GM23338 (cell line): Measurements from ENCODE around the gene NWD2. TPM values are rescaled to one million over a fixed set of nuclear protein-coding genes. Genes with fewer than 3 reads are reported as not detected.
"Not testable (repeated sequence)": the region's sequence is repeated elsewhere in the genome, so short reads cannot be mapped to it uniquely, and the experiment has no call there.

Source experiments
- ATAC-seq: fragments of 200-7000 bp; cut with Tn5 transposase; 3 replicates; pipeline ENCODE4 v1.9.1; 2020
- DNase-seq: peaks from one replicate; pipeline ENCODE4 v3.0.0-alpha.2; 2015; ENCODE audit warnings: low spot score
- H2AFZ ChIP-seq: fragments of 200-600 bp; sonication (generic); 2 replicates; pipeline ENCODE4 v1.8.0; 2016; ENCODE audit warnings: antibody characterized with exemption, mild to moderate bottlenecking, moderate library complexity
- H3F3A ChIP-seq: fragments of 200-600 bp; sonication (generic); replicated peaks from 2 replicates; pipeline ENCODE4 v1.8.0; 2017; ENCODE audit warnings: antibody characterized with exemption, mixed run types, low read depth
- H3K27ac ChIP-seq: fragments of 200-600 bp; sonication (generic); 2 replicates; pipeline ENCODE4 v1.6.1; 2016; ENCODE audit warnings: low read depth
- H3K27me3 ChIP-seq: fragments of 200-600 bp; sonication (generic); 2 replicates; pipeline ENCODE4 v1.8.0; 2016; ENCODE audit warnings: mild to moderate bottlenecking, mixed run types, moderate library complexity; ENCODE audit not compliant: insufficient read depth
- H3K36me3 ChIP-seq: fragments of 200-600 bp; sonication (generic); 2 replicates; pipeline ENCODE4 v1.8.0; 2016; ENCODE audit warnings: mild to moderate bottlenecking; ENCODE audit not compliant: insufficient read depth
- H3K4me1 ChIP-seq: fragments of 200-600 bp; sonication (generic); 2 replicates; pipeline ENCODE4 v1.8.0; 2016; ENCODE audit warnings: mild to moderate bottlenecking, moderate library complexity; ENCODE audit not compliant: insufficient read depth
- H3K4me2 ChIP-seq: fragments of 200-600 bp; sonication (generic); 2 replicates; pipeline ENCODE4 v1.7.1; 2017; ENCODE audit warnings: mixed run types
- H3K4me3 ChIP-seq: fragments of 200-600 bp; sonication (generic); 2 replicates; pipeline ENCODE4 v1.6.1; 2016; ENCODE audit warnings: mixed run types
- H3K79me2 ChIP-seq: fragments of 200-600 bp; sonication (generic); replicated peaks from 2 replicates; pipeline ENCODE4 v1.8.0; 2017; ENCODE audit warnings: mild to moderate bottlenecking; ENCODE audit not compliant: insufficient read depth
- H3K9me2 ChIP-seq: fragments of 200-600 bp; sonication (generic); 2 replicates; pipeline ENCODE4 v1.8.0; 2017; ENCODE audit not compliant: insufficient read depth
- H4K20me1 ChIP-seq: fragments of 200-600 bp; sonication (generic); replicated peaks from 2 replicates; pipeline ENCODE4 v1.8.0; 2017; ENCODE audit warnings: mild to moderate bottlenecking; ENCODE audit not compliant: insufficient read depth
- H3K27ac Mint-ChIP-seq: 2 replicates; pipeline ENCODE4 v1.8.0; 2020; ENCODE audit warnings: inconsistent platforms, mild to moderate bottlenecking, moderate library complexity, mixed read lengths
- H3K27me3 Mint-ChIP-seq: 3 replicates; pipeline ENCODE4 v1.8.0; 2022; ENCODE audit warnings: low read depth, mild to moderate bottlenecking, moderate library complexity, mixed read lengths, inconsistent platforms; ENCODE audit not compliant: insufficient read depth, poor library complexity
- H3K36me3 Mint-ChIP-seq: 3 replicates; pipeline ENCODE4 v1.8.0; 2021; ENCODE audit warnings: low read depth, mild to moderate bottlenecking, inconsistent platforms, moderate library complexity, mixed read lengths
- H3K4me1 Mint-ChIP-seq: 3 replicates; pipeline ENCODE4 v1.8.0; 2020; ENCODE audit warnings: mild to moderate bottlenecking, inconsistent platforms, mixed read lengths
- H3K4me3 Mint-ChIP-seq: 3 replicates; pipeline ENCODE4 v1.8.0; 2021; ENCODE audit warnings: moderate library complexity, mild to moderate bottlenecking, inconsistent platforms, mixed read lengths
- H3K9me3 Mint-ChIP-seq: 3 replicates; pipeline ENCODE4 v1.8.0; 2020; ENCODE audit warnings: moderate library complexity, mild to moderate bottlenecking, inconsistent platforms, mixed read lengths
- CREB1 ChIP-seq: fragments of 250-450 bp; sonication (Bioruptor Pico); IDR thresholded peaks from 2 replicates; pipeline ENCODE4 v1.5.0; 2020; ENCODE audit warnings: low read depth, mild to moderate bottlenecking, moderate library complexity
- EZH2phosphoT487 ChIP-seq: fragments of 200-600 bp; sonication (generic); IDR thresholded peaks from one replicate; pipeline ENCODE4 v1.8.1; 2018; ENCODE audit warnings: antibody characterized with exemption; ENCODE audit not compliant: unreplicated experiment
- JUNB ChIP-seq: IDR thresholded peaks from one replicate; pipeline ENCODE4 v1.6.1; 2016; ENCODE audit warnings: antibody characterized with exemption; ENCODE audit not compliant: unreplicated experiment
- NANOG ChIP-seq: IDR thresholded peaks from 2 replicates; pipeline ENCODE4 v1.6.1; 2016; ENCODE audit warnings: antibody characterized with exemption, borderline replicate concordance
- POLR2AphosphoS5 ChIP-seq: IDR thresholded peaks from 2 replicates; pipeline ENCODE4 v1.6.1; 2016; ENCODE audit warnings: antibody characterized with exemption, low read depth
- STAT1 ChIP-seq: IDR thresholded peaks from one replicate; pipeline ENCODE4 v1.6.1; 2016; ENCODE audit warnings: antibody characterized with exemption; ENCODE audit not compliant: unreplicated experiment
- ZNF114 ChIP-seq: fragments of 250-450 bp; sonication (Bioruptor Pico); IDR thresholded peaks from 2 replicates; pipeline ENCODE4 v1.5.0; 2020; ENCODE audit warnings: mild to moderate bottlenecking, moderate library complexity
- polyA plus RNA-seq: library from polyadenylated mRNA; unstranded; fragments of >200 nt; fragmentation: Nextera tagmentation; extraction: Ambion mirVana; gene quantifications from 2 replicates; pipeline ENCODE4 v1.2.1, GENCODE V29; 2016
- total RNA-seq: library from RNA; depleted of rRNA; stranded (reverse); fragments of >200 nt; shearing (Covaris generic); gene quantifications from 2 replicates; pipeline ENCODE4 v1.2.3, GENCODE V29; 2014
- TF ChIP-seq, protein P1 (sequence below), 2 experiments: fragments of 200-600 bp in 1 of 2; sonication (generic) in 1 of 2; conservative IDR thresholded peaks; 2 replicates each; pipeline versions ENCODE4 v1.5.1 to v1.6.1; 2016 to 2017; ENCODE audit warnings: antibody characterized with exemption in 2 of 2, low read depth in 2 of 2, mild to moderate bottlenecking in 2 of 2, moderate library complexity in 1 of 2
- TF ChIP-seq, protein P2 (sequence below): IDR thresholded peaks from 2 replicates; pipeline ENCODE4 v1.6.1; 2016; ENCODE audit warnings: antibody characterized with exemption
- TF ChIP-seq, protein P3 (sequence below): IDR thresholded peaks from one replicate; pipeline ENCODE4 v1.6.1; 2018; ENCODE audit warnings: antibody characterized with exemption; ENCODE audit not compliant: unreplicated experiment

NWD2 gene
- total and polyA plus RNA-seq, 2 experiments from 2014 or later: 0.07 TPM; not detected in 1

DNA sequence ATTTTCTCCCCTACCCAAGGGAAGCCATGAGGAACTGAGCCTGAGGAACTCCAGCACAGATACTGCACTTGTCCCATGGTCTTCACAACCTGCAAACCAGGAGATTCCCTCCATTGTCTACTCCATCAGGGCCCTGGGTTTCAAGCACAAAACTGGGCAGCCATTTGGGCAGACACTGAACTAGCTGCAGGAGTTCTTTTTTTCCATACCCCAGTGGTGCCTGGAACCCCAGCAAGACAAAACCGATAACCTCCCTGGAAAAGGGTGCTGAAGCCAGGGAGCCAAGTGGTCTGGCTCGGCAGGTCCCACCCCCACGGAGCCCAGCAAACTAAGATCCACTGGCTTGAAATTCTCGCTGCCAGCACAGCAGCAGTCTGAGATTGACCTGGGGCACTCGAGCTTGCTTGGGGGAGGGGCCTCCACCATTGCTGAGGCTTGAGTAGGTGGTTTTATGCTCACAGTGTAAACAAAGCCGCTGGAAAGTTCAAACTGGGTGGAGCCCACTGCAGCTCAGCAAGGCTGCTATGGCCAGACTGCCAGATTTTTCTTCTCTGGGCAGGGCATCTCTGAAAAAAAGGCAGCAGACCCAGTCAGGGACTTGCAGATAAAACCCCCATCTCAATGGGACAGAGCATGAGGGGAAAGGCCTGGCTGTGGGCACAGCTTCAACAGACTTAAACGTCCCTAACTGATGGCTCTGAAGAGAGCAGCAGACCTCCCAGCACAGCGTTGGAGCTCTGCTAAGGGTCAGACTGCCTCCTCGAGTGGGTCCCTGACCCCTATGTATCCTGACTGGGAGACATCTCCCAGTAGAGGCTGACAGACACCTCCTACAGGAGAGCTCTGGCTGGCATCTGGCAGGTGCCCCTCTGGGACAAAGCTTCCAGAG is 163.6 kb downstream of the NWD2 start:
- peak; percentile 20 for DNase-seq

DNA sequence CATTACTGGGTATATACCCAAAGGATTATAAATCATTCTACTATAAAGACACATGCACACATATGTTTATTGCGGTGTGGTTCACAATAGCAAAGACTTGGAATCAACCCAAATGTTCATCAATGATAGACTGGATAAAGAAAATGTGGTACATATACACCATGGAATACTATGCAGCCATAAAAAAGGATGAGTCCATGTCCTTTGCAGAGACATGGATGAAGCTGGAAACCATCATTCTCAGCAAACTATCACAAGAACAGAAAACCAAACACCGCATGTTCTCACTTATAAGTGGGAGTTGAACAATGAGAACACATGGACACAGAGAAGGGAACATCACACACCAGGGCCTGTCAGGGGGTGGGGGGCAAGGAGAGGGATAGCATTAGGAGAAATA is 169.1 kb downstream of the NWD2 start:
- not testable (repeated sequence) for H3K4me2 ChIP-seq, H3K4me1 ChIP-seq, H3K4me1 Mint-ChIP-seq, DNase-seq, H3K27ac ChIP-seq, H3K27me3 Mint-ChIP-seq, H3K9me2 ChIP-seq, H3K36me3 ChIP-seq, H3K79me2 ChIP-seq, H3F3A ChIP-seq, H3K27me3 ChIP-seq, H3K9me3 Mint-ChIP-seq, H4K20me1 ChIP-seq, H2AFZ ChIP-seq, H3K27ac Mint-ChIP-seq, ATAC-seq, H3K36me3 Mint-ChIP-seq, H3K4me3 ChIP-seq, H3K4me3 Mint-ChIP-seq

More for the DNA sequence above, 163.6 kb downstream of the NWD2 start:
- not testable (repeated sequence) for H3K27ac ChIP-seq, H3K27me3 ChIP-seq, ATAC-seq, H3K4me2 ChIP-seq, H3K27me3 Mint-ChIP-seq, H3K36me3 ChIP-seq, H4K20me1 ChIP-seq, H3K36me3 Mint-ChIP-seq, H3K9me2 ChIP-seq, H3K9me3 Mint-ChIP-seq, H3K4me1 Mint-ChIP-seq, H3K27ac Mint-ChIP-seq, H3F3A ChIP-seq, H3K79me2 ChIP-seq, H3K4me1 ChIP-seq, H2AFZ ChIP-seq, H3K4me3 ChIP-seq, H3K4me3 Mint-ChIP-seq

DNA sequence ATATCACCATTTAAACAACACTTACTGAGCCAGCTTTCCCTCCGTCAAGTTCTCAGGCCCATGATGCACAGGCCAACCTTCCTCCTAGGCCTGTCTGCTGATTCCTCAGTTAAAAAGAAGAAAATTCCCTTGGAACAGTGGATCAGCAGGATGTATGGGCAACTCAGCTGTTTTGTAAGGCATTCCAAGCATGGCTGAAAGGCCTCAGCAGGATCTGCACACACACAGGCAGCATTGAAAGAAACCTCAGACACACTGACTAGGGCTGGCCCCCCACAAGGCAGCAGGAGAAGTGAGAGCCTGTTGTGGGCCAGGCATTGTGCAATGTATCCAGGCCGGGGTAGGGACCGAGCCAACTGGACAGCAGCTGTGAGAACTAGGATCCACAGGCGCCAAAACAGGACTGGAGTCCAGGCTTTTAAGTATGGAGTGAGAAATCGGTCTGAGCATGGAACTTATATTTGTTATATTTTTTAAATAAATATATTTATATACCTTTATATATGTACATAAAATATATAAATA is 171.4 kb downstream of the NWD2 start:
- H3K4me1 ChIP-seq: no peaks in the 10 kb centered on the region
- Mint-ChIP-seq H3K4me1 (no peaks in the 10 kb centered on the region), H3K27me3 (no peaks in the 10 kb centered on the region), H3K36me3 (no peaks in the 10 kb centered on the region), H3K9me3 (no peaks in the 10 kb centered on the region; the same call in 2 of the 3 replicates), H3K27ac (no peak overlapping the region), H3K4me3 (no peak overlapping the region)
- no peak overlapping the region for H3K4me3 ChIP-seq
- no peak overlapping the region for H2AFZ ChIP-seq
- no peaks in the 10 kb centered on the region for H3K27me3 ChIP-seq
- H3K9me2 ChIP-seq: no peaks in the 10 kb centered on the region
- no peaks in the 10 kb centered on the region for H3F3A ChIP-seq
- no peak overlapping the region for H3K4me2 ChIP-seq
- no peaks in the 10 kb centered on the region for H4K20me1 ChIP-seq
- ATAC-seq (peak; percentile 77), DNase-seq (peak; percentile 27)
- H3K79me2 ChIP-seq: no peaks in the 10 kb centered on the region
- H3K27ac ChIP-seq: no peak overlapping the region
- H3K36me3 ChIP-seq: no peaks in the 10 kb centered on the region
- TF ChIP-seq, protein P1, sequence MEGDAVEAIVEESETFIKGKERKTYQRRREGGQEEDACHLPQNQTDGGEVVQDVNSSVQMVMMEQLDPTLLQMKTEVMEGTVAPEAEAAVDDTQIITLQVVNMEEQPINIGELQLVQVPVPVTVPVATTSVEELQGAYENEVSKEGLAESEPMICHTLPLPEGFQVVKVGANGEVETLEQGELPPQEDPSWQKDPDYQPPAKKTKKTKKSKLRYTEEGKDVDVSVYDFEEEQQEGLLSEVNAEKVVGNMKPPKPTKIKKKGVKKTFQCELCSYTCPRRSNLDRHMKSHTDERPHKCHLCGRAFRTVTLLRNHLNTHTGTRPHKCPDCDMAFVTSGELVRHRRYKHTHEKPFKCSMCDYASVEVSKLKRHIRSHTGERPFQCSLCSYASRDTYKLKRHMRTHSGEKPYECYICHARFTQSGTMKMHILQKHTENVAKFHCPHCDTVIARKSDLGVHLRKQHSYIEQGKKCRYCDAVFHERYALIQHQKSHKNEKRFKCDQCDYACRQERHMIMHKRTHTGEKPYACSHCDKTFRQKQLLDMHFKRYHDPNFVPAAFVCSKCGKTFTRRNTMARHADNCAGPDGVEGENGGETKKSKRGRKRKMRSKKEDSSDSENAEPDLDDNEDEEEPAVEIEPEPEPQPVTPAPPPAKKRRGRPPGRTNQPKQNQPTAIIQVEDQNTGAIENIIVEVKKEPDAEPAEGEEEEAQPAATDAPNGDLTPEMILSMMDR (conservative IDR thresholded peaks at IDR 0.05; ENCODE audit: low read depth in 2 of 2): no peak
- TF ChIP-seq, protein P2, sequence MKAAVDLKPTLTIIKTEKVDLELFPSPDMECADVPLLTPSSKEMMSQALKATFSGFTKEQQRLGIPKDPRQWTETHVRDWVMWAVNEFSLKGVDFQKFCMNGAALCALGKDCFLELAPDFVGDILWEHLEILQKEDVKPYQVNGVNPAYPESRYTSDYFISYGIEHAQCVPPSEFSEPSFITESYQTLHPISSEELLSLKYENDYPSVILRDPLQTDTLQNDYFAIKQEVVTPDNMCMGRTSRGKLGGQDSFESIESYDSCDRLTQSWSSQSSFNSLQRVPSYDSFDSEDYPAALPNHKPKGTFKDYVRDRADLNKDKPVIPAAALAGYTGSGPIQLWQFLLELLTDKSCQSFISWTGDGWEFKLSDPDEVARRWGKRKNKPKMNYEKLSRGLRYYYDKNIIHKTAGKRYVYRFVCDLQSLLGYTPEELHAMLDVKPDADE: no peak
- TF ChIP-seq STAT1 (no peak), ZNF114 (CRISPR knock-in tag) (no peak), CREB1 (CRISPR knock-in tag) (no peak), NANOG (no peak), EZH2phosphoT487 (no peak), POLR2AphosphoS5 (no peak), JUNB (no peak)
- TF ChIP-seq, protein P3, sequence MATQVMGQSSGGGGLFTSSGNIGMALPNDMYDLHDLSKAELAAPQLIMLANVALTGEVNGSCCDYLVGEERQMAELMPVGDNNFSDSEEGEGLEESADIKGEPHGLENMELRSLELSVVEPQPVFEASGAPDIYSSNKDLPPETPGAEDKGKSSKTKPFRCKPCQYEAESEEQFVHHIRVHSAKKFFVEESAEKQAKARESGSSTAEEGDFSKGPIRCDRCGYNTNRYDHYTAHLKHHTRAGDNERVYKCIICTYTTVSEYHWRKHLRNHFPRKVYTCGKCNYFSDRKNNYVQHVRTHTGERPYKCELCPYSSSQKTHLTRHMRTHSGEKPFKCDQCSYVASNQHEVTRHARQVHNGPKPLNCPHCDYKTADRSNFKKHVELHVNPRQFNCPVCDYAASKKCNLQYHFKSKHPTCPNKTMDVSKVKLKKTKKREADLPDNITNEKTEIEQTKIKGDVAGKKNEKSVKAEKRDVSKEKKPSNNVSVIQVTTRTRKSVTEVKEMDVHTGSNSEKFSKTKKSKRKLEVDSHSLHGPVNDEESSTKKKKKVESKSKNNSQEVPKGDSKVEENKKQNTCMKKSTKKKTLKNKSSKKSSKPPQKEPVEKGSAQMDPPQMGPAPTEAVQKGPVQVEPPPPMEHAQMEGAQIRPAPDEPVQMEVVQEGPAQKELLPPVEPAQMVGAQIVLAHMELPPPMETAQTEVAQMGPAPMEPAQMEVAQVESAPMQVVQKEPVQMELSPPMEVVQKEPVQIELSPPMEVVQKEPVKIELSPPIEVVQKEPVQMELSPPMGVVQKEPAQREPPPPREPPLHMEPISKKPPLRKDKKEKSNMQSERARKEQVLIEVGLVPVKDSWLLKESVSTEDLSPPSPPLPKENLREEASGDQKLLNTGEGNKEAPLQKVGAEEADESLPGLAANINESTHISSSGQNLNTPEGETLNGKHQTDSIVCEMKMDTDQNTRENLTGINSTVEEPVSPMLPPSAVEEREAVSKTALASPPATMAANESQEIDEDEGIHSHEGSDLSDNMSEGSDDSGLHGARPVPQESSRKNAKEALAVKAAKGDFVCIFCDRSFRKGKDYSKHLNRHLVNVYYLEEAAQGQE: no peak
